ENCODE data around the gene RCCD1. TPM values are rescaled to one million over a fixed set of nuclear protein-coding genes. Genes with fewer than 3 reads are reported as not detected.

RCCD1 gene
- total and polyA plus RNA-seq, 9 of the 15 experiments (the other 6 are each of a cell fraction or from before 2014, with no cell fraction given), result 11.1 to 51.4 (median 24.7) TPM

- TF ChIP-seq ZBTB11 (CRISPR knock-in tag; IDR thresholded peaks at IDR 0.05), result peak in 1 of 3 experiments; percentile 46; a peak in 1 of 6 replicates
- TF ChIP-seq ZBTB12 (CRISPR knock-in tag; IDR thresholded peaks at IDR 0.05), result peak; percentile 95
- peak; percentile 19; the same call in 1 of the 2 replicates for TF ChIP-seq PHB (CRISPR knock-in tag; IDR thresholded peaks at IDR 0.05)
- no peak for TF ChIP-seq NFXL1 (CRISPR knock-in tag; IDR thresholded peaks at IDR 0.05)
- TF ChIP-seq MCM3 (IDR thresholded peaks at IDR 0.05), result no peak
- TF ChIP-seq HBP1 (CRISPR knock-in tag; IDR thresholded peaks at IDR 0.05), result peak; percentile 50; the same call in 1 of the 2 replicates
- TF ChIP-seq CREB3 (tag; conservative IDR thresholded peaks at IDR 0.05; ENCODE audit: low read depth), result 0 out of 2 replicates have a peak, but pooled peaks have one; percentile 21
- no peak for TF ChIP-seq CBX8 (IDR thresholded peaks at IDR 0.05; ENCODE audit: borderline replicate concordance, extremely low read depth, low read depth, low read length, poor library complexity, severe bottlenecking)
- no peak for TF ChIP-seq HNRNPK (IDR thresholded peaks at IDR 0.05; ENCODE audit: low read depth, low read length, poor library complexity, severe bottlenecking)
- TF ChIP-seq ZKSCAN1 (IDR thresholded peaks at IDR 0.05; ENCODE audit: low read depth, low read length), result peak; percentile 71
- TF ChIP-seq TFAP4 (CRISPR knock-in tag; IDR thresholded peaks at IDR 0.05; ENCODE audit: borderline replicate concordance), result peak; percentile 86; the same call in 1 of the 2 replicates
- no peak for TF ChIP-seq ZNF239 (CRISPR knock-in tag; IDR thresholded peaks at IDR 0.05)
- TF ChIP-seq ZNF699 (CRISPR knock-in tag; IDR thresholded peaks at IDR 0.05; ENCODE audit: insufficient replicate concordance), result no peak
- TF ChIP-seq TOE1 (IDR thresholded peaks at IDR 0.05; ENCODE audit: borderline replicate concordance), result peak; percentile 78; the same call in 1 of the 2 replicates
- TF ChIP-seq TOE1 (CRISPR knock-in tag; IDR thresholded peaks at IDR 0.05; ENCODE audit: borderline replicate concordance, low read depth), result no peak
- peak; percentile 82 for TF ChIP-seq CEBPG (CRISPR knock-in tag; IDR thresholded peaks at IDR 0.05)
- TF ChIP-seq CEBPG (tag; conservative IDR thresholded peaks at IDR 0.05 in 1 of 2, IDR thresholded peaks at IDR 0.05 in 1 of 2), result peak in 1 of 2 experiments; percentile 55; a peak in 1 of 4 replicates
These were observed 40.0 kb downstream of the RCCD1 start, which contains the start of gene PRC1 (continued) for GRCh38 chr15:90994417-90995311.

All from K562 (cell line).